GM12878 (cell line): ENCODE data around the gene LTBP2. TPM values are rescaled to one million over a fixed set of nuclear protein-coding genes. Genes with fewer than 3 reads are reported as not detected.

ENCODE experiments used
- ATAC-seq: fragments of 200-7000 bp; cut with Tn5 transposase; 3 replicates; pipeline ENCODE4 v1.9.1; 2020; ENCODE audit warnings: mild to moderate bottlenecking, moderate library complexity
- BruUV-seq: library from RNA; stranded (reverse); fragments of 400-500 nt; replicated peaks from 2 replicates; lab custom pipeline; 2021; lab: Mats Ljungman, UMichigan
- CTCF ChIA-PET: fragments of 300-600 bp; sonication (Branson Sonifier 250); formaldehyde crosslinking; extraction: SDS; loops from one replicate; lab custom pipeline; 2021; ENCODE audit warnings: inconsistent platforms; lab: Yijun Ruan, JAX
- POLR2A ChIA-PET: fragments of 350-600 bp; formaldehyde crosslinking; extraction: SDS; loops from one replicate; lab custom pipeline; 2021; ENCODE audit warnings: inconsistent platforms; lab: Charles Lee
- RAD21 ChIA-PET: fragments of 300-600 bp; sonication (Branson Sonifier 250); formaldehyde crosslinking; loops from one replicate; lab custom pipeline; 2023; ENCODE audit warnings: antibody characterized with exemption; ENCODE audit not compliant: unreplicated experiment; lab: Charles Lee
- SMC1A ChIA-PET: fragments of 300-600 bp; sonication (Branson Sonifier 250); formaldehyde crosslinking; loops from one replicate; lab custom pipeline; 2023; ENCODE audit not compliant: unreplicated experiment, uncharacterized antibody; lab: Charles Lee
- DNase-seq: peaks from one replicate; pipeline ENCODE4 v3.0.0-alpha.2; 2011; ENCODE audit warnings: low read depth, low spot score
- FAIRE-seq: peaks from 3 replicates; lab custom pipeline; 2011; peaks lifted over from hg19 to GRCh38; lab: Jason Lieb, UNC
- H2AFZ ChIP-seq: 2 replicates; pipeline ENCODE4 v1.6.0; 2011; ENCODE audit warnings: low read depth, low read length, control low read depth; ENCODE audit not compliant: control insufficient read depth
- H3K27ac ChIP-seq: 2 replicates; pipeline ENCODE4 v1.5.1; 2011; ENCODE audit warnings: control low read depth; ENCODE audit not compliant: control insufficient read depth, insufficient read depth
- H3K27me3 ChIP-seq, 2 experiments: replicated peaks in 1 of 2; 2 replicates each; pipeline versions ENCODE4 v1.6.0 to v1.6.1; 2011; ENCODE audit warnings: low read length in 1 of 2; ENCODE audit not compliant: control insufficient read depth in 2 of 2, insufficient read depth in 2 of 2
- H3K36me3 ChIP-seq, 2 experiments: 2 replicates each; pipeline ENCODE4 v1.5.1; 2011; ENCODE audit warnings: low read length in 1 of 2; ENCODE audit not compliant: control insufficient read depth in 2 of 2, insufficient read depth in 2 of 2
- H3K4me1 ChIP-seq: 2 replicates; pipeline ENCODE4 v1.6.1; 2011; ENCODE audit warnings: mild to moderate bottlenecking, low read length, moderate library complexity, mixed read lengths; ENCODE audit not compliant: control insufficient read depth, insufficient read depth
- H3K4me2 ChIP-seq: 2 replicates; pipeline ENCODE4 v1.6.0; 2011; ENCODE audit warnings: control low read depth; ENCODE audit not compliant: control insufficient read depth, insufficient read depth
- H3K4me3 ChIP-seq: fragments of 200-600 bp; sonication (generic); 2 replicates; pipeline ENCODE4 v1.5.1; 2016
- H3K79me2 ChIP-seq: 2 replicates; pipeline ENCODE4 v1.6.0; 2011; ENCODE audit warnings: low read length; ENCODE audit not compliant: control insufficient read depth, insufficient read depth
- H3K9ac ChIP-seq: 2 replicates; pipeline ENCODE4 v1.8.0; 2011; ENCODE audit warnings: low read length, control low read depth, mixed read lengths; ENCODE audit not compliant: control insufficient read depth, insufficient read depth
- H3K9me3 ChIP-seq: replicated peaks from 3 replicates; pipeline ENCODE4 v1.5.1; 2011; ENCODE audit warnings: mild to moderate bottlenecking, low read length; ENCODE audit not compliant: control insufficient read depth, insufficient read depth
- H4K20me1 ChIP-seq: 2 replicates; pipeline ENCODE4 v1.6.0; 2011; ENCODE audit not compliant: control insufficient read depth, insufficient read depth
- MYC ChIP-seq: IDR thresholded peaks from 2 replicates; pipeline ENCODE4 v1.6.1; 2011; ENCODE audit warnings: mild to moderate bottlenecking, low read length, moderate library complexity, inconsistent platforms; ENCODE audit not compliant: insufficient read depth, insufficient replicate concordance, insufficient read length, severe bottlenecking
- POLR2AphosphoS5 ChIP-seq: IDR thresholded peaks from 2 replicates; pipeline ENCODE4 v1.6.1; 2011; ENCODE audit warnings: mild to moderate bottlenecking, low read length, inconsistent platforms
- SIN3A ChIP-seq: IDR thresholded peaks from 2 replicates; pipeline ENCODE4 v1.6.1; 2012; ENCODE audit warnings: low read depth, low read length, improper control_type of control experiment
- SKIL ChIP-seq: fragments of 450-650 bp; IDR thresholded peaks from 2 replicates; pipeline ENCODE4 v1.6.1; 2017; ENCODE audit warnings: mild to moderate bottlenecking, low read depth, inconsistent platforms; ENCODE audit not compliant: poor library complexity, severe bottlenecking
- SMAD1 ChIP-seq: fragments of 450-650 bp; IDR thresholded peaks from 2 replicates; pipeline ENCODE4 v1.6.1; 2018; ENCODE audit warnings: mild to moderate bottlenecking, low read depth; ENCODE audit not compliant: partially characterized antibody
- SMAD5 ChIP-seq: IDR thresholded peaks from 2 replicates; pipeline ENCODE4 v1.6.1; 2016; ENCODE audit warnings: antibody characterized with exemption, low read depth
- ZNF207 ChIP-seq: fragments of 450-650 bp; IDR thresholded peaks from 2 replicates; pipeline ENCODE4 v1.6.1; 2014; ENCODE audit warnings: antibody characterized with exemption, mild to moderate bottlenecking, borderline replicate concordance
- WGBS: methylation state at CpG from one replicate; pipeline ENCODE4 v1.1.6; 2016; ENCODE audit warnings: low lambda C conversion rate; ENCODE audit not compliant: insufficient replicate concordance, insufficient coverage; ENCODE audit errors: missing lambda C conversion rate; 5-methylcytosine and 5-hydroxymethylcytosine counted together
- in situ Hi-C: fragments of 300-500 bp; cut with MboI; formaldehyde crosslinking; loops from 9 replicates; pipeline ENCODE4 v1.14.3; 2018; ENCODE audit warnings: mixed read lengths
- intact Hi-C: fragments of 100-400 bp; cut with micrococcal nuclease; formaldehyde crosslinking; loops from one replicate; pipeline ENCODE4 v1.14.2; 2022; ENCODE audit not compliant: unreplicated experiment
- polyA plus RNA-seq, 11 experiments: library from polyadenylated mRNA; depleted of rRNA in 4 of 11; unstranded in 6 of 11; stranded (reverse) in 5 of 11; fragments of >200 nt; fragmentation: Nextera tagmentation in 4 of 11; fragmentation: Illumina TruSeq in 1 of 11; extraction: Ambion mirVana in 4 of 11; extraction: Trizol in 1 of 11; gene quantifications; 1 replicate in 1 of 11; 2 replicates in 10 of 11; pipeline versions ENCODE4 v1.2.1 to v1.2.3, GENCODE V29; 2011 to 2016; ENCODE audit warnings: inconsistent platforms in 2 of 11, missing spikeins in 2 of 11, low read depth in 1 of 11
- total RNA-seq, 4 experiments: library from RNA; depleted of rRNA in 3 of 4; stranded (reverse); fragments of >200 nt in 3 of 4; fragmentation: Illumina TruSeq in 1 of 4; extraction: Trizol in 1 of 4; gene quantifications; 2 replicates each; pipeline versions ENCODE4 v1.2.1 to v1.2.3, GENCODE V29; 2013 to 2021

LTBP2 gene
- total and polyA plus RNA-seq, 10 of the 15 experiments (the other 5 are each of a cell fraction or from before 2014, with no cell fraction given) = 0.03 to 0.23 (median 0.06) TPM; not detected in 1

DNA sequence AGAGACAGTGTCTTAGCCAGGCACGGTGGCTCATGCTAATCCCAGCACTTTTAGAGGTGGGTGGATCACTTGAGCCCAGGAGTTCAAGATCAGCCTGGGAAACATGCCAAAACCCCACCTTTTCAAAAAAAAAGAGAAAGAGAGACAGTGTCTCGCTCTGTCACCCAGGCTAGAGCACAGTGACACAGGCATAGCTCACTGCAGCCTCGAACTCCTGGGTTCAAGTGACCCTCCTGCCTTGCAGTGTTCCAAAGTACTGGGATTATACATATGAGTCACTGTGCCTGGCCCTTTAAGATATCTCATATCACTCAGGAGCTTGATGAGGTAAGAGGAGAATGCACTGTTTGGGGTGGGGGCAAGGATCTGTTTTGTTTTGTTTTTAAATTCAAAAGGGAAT, 48.1 kb upstream of the LTBP2 start:
- in situ Hi-C loops = no loop called here
- Histone ChIP-seq H3K27me3 (no peaks in the 10 kb centered on the region), H3K36me3 (peaks cover 13 to 14% of the 10 kb centered on the region in 2 experiments), H3K4me3 (no peak overlapping the region), H2AFZ (no peak overlapping the region), H3K9me3 (no peaks in the 10 kb centered on the region), H4K20me1 (no peaks in the 10 kb centered on the region), H3K9ac (no peak overlapping the region), H3K4me2 (no peak overlapping the region), H3K79me2 (no peaks in the 10 kb centered on the region), H3K27ac (no peak overlapping the region), H3K4me1 (0 out of 2 replicates have a peak, but pooled peaks cover 3% of the 10 kb centered on the region)
- ChIA-PET RAD21 (no interaction called here), SMC1A (no interaction called here), POLR2A (no interaction called here), CTCF (no interaction called here)
- no peak for FAIRE-seq
- 96% methylated on average over 3 of the region's 3 CpGs for WGBS
- ATAC-seq = no peak
- DNase-seq = no peak
- TF ChIP-seq SIN3A (no peak), SMAD5 (no peak), SMAD1 (no peak), MYC (no peak), POLR2AphosphoS5 (no peak), ZNF207 (no peak), SKIL (no peak)
- intact Hi-C loops = no loop called here
- BruUV-seq = no TSS peak
